ENCODE results near the gene CRIP1.

Gene CRIP1

DNA sequence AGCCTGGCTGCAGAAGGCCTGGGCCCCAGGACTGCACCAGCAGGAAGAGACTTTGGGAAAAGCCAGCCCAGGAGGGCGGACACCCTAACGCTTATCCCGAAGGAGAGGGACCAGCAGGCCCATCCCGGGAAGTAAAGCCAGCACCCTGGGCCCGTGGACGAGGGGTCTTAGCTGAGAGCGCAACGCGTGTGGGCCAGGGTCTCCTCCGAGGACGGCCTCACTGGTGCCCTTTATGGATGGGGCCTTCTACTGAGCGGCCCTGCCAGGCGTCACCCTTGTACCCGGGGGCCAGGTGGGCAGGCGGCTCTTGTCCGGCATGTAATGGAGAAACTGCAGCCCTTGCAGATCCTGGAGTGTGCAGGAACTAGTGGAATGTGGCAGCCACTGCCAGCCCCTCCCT, 18.4 kb downstream of the CRIP1 start:
- no peak for DNase-seq (ENCODE audit: low spot score)

DNA sequence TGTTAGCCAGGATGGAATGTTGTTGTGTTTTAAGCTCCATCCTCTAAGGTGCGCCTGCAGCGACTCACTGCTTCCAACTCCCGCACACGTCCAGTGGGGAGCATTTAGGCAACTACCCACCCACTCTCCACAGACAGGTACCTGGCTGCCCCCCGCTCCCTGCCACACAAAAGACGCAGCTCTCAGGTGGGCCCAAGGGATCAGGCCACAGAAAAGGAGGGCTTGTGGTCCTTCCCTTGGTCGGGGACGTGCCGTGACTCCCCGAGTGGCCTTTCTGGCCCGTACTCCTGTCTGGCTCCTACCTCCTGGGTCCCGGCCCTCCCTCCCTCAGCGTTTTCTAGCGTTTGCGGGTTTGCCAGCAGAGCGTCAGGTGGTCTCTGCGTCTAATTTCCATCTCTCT, 20.6 kb downstream of the CRIP1 start:
- DNase-seq (ENCODE audit: low spot score): no peak

DNA sequence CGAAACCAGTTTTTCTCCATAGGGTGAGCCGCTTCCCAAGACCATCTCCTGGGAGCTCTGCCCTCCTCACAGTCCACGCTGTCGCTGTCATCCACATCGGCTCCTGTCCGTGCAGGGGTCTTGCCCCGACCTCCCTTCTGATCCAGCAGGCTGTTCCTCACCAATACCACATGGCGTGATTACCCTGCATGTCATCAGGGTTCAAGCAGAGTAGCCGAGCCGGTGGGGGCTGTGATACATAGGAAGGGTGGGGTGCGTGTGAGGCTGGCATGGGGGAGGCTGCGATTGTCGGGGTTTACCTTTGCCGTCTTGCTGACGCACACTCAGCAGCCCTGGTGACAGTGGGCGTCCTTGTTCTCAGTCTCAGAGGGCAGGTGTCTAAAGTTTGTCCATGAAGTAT, 21.4 kb downstream of the CRIP1 start:
- no peak for DNase-seq (ENCODE audit: low spot score)

DNA sequence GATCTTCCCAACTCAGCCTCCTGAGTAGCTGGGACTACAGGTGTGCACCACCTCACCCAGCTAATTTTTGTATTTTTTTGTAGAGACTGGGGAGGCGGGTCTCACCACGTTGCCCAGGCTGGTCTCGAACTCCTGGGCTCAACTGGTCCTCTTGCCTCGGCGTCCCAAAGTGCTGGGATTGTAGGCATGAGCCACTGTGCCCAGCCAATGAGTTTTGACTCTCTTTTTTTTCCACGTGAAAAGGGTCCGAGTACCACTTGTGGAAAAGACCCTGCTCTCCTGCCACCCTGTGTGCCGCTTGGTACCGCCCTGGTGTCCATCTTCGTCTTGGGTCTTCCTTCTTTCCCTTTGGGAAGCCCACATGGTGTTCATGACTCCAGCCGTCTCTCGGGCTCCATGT, 21.9 kb downstream of the CRIP1 start:
- no peak for DNase-seq (ENCODE audit: low spot score)

DNA sequence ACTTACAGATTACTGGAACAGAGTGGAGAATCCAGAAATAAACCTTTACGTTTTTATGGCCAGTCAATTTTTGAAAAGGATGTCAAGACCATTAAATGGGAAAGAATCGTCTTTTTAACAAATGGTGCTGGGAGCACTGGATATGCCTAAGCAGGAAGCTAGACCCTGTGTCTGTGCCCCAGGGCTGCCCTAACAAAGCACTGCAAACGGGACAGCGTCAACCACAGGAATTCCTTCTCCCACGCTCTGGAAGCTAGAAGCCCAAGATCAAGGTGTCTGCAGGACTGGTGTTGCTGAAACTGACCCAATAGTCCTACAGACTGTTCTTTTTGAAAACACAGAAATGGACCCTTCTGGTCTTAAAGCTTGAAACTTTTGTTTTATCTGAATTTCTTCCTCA, 30.4 kb downstream of the CRIP1 start:
- DNase-seq (ENCODE audit: low spot score): no peak

DNA sequence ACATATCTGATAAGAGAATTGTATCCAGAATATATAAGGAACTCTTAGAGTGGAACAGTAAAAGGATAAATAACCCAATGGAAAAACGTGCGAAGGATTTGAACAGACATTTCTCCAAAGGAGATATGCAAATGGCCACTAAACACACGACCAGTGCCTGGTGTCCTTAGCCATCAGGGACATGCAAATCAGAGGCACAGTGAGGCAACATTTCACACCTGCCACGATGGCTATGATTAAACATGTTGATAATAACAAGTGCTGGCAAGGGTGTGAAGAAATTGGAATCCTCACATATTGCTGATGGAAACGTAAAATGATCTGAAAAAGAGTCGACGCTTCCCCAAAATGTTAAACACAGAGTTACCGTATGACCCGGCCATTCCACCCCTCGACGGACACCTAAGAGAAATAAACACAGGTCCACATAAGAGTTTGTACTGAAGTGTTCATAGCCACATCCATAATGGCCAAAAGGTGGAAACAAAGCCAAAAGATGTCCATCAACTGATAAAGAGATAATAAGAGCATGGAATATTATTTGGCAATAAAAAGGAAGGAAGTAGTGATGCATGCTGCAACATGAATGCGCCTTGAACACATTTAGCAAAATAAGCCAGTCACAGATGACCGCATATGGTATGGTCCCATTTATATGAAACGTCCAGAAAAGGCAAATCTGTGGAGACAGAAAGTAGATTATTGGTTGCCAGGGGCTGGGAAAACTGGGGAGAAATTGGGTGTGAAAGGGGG, 33.4 kb downstream of the CRIP1 start:
- DNase-seq (ENCODE audit: low spot score): no peak

DNA sequence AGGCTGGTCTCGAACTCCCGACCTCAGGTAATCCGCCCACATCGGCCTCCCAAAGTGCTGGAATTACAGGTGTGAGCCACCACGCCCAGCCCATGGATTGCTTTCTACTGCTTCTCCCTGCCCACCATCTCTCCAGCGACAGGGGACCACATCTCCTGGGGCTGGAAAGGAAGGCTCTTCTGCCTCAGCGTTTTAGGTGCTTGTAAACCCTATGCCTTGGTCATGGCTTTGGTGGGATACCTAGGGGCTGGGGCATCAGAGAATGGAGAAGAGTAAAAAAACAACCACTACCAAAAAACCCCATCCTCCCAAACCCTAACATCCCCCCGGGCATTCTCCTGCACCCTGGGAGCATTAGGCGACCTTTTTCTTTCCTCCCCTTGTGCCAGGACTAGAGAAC, 38.6 kb downstream of the CRIP1 start:
- peak; percentile 17 for DNase-seq (ENCODE audit: low spot score)

DNA sequence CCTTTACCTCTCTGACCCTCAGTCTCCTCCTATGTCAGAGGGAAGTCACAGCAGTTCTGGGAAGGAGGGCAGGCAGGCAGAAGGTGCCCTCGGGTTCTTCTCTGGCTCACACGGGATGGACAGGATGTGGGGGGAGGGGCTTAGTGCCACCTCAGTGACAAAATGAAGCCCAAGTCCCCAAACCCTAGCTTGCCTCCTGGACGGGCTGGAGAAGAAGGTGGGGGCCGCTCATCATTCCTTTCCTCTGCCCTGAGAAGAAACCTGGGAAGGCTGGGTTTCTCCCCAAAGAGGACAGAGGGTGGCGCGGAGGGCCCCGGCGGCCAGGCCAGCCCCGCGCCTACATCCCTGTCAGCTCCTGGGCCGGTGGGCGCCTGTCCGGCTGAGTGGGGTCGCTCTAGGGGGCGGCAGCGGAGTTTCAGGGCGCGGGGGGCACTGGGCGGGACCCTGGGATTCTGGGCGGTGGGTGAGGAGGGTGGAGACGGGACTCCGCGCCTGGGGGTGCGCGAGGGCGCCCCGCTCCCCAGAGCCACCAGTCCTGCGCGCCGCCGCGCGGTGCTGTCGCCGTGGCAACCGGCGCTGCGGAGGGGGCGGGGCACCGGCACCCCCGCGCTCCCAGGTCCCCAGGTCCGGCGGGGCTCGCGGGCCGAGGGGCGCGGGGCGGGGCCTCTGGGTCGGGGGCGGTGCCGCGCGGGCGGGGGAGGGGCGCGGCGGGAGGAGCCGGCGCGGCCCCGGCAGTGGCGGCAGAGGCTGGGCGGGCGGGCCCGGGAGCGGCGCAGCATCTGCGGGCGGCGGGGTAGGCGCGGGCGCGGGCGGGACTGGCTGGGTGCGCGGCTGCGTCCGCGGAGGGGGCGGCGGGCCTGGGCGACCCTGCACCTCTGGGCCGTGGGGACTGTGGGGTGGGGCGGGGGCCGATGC, 39.4 kb downstream of the CRIP1 start, which contains the start of gene TMEM121:
TMEM121 (plus strand) TSS at position 723 of the 915 bp plus-strand sequence. CDS start 2,252 bp downstream, outside the sequence.
- DNase-seq (ENCODE audit: low spot score): peak; percentile 81

DNA sequence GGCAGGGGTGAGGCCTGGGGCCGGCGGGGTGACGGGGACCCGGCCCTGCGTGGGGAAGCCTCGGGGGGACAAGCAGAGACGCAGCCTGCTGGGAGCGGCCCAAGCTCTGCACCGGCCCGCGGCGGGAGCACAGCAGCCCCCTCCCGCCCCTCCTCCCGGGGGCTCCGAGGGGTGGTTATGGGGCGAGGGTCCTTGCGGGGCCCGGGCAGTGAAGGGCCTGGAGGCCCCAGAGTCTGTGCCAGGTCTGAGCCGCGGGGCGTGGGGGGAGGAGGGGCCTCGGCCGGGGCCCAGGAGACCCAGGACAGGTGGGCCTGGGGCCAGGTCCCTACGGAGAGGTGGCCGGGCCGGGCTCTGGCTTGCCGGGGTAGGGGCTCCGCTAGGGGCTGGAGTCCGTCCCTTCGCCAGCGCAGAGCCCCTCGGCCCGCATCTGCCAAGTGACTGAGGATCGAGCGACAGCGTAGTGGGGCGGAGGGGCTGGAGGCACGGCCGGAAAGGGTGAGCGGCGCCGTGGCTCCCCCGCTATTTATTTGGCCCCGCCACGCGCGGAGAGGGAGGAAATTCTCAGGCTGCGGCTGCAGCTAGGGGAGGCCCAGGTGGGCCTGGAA, 40.2 kb downstream of the CRIP1 start:
- DNase-seq (ENCODE audit: low spot score): peak; percentile 42

DNA sequence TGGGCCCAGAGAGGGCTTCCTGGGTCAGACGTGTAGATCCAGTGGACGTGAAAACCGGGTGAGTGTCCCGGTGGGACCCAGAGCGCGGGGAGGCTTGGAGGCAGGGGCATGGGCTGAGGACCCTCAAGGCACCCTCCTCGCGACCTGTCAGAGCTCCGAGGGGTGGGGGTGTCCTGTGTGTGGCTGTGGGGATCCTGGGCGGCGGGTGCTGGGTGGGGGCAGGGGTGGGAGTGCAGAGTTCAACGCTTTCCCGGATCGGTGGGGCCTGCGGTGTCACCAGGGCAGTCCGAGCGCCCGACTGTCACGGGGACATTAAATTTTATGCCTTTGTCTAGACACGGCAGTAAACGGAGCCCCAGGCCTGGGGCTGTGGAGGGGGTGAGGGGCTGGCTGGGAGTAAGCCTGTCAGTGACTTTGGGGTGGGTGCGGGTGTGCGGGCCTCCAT, 40.7 kb downstream of the CRIP1 start:
- DNase-seq (ENCODE audit: low spot score): no peak

DNA sequence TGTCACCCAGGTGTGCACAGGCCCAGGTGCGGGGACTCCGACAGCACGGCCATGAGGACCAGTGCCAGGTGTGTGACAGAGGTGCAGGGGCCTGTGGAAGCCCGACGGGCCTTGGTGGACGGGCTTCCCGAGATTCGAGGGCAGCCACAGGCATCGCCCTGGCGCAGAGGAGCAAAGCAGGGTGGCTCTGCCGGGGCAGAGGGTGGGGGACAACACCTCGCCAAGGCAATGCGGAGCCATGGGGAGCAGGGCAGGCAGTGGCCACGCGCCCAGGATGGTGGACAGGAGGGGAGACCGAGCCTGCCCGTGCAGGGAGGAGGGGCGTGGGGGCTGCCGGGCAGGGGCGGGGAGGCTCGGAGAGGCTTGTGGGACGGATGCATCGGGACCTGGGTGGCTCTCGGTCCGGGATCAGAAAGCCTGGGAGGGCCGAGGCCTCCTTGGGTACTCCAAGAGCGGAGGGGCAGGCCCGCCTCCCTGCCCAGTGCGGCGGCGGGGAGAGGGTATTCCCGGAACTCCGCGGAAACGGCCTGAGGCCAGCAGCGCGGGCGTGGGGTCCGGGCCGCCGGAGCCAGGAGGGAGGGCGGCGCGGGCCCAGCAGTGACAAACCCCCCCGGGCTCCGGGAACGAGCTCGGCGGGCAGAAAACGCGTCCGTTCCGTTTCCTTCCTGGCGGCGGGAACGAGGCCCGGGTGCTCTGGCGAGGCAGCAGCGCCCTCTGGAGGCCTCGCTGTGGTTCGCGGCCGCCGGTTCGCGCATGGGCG, 41.3 kb downstream of the CRIP1 start:
- peak; percentile 97 for DNase-seq (ENCODE audit: low spot score)

DNA sequence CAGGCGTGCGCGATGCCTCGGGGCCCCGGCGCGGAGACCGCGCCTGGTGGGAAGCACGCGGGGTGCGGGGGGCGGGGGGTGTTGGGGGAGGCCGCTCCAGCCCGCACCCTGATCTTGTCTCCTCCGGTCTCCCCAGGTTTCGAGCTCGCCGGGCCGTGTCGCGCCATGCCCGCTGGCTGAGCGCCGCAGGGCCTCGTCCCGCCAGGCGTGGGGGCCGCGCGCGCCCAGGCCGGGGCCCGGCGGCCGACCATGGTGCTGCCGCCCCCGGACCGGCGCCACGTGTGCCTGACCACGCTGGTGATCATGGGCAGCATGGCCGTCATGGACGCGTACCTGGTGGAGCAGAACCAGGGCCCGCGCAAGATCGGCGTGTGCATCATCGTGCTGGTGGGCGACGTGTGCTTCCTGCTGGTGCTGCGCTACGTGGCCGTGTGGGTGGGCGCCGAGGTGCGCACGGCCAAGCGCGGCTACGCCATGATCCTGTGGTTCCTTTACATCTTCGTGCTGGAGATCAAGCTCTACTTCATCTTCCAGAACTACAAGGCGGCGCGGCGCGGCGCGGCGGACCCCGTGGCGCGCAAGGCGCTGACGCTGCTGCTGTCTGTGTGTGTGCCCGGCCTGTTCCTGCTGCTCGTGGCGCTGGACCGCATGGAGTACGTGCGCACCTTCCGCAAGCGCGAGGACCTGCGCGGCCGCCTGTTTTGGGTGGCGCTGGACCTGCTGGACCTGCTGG, 42.1 kb downstream of the CRIP1 start:
- DNase-seq (ENCODE audit: low spot score): no peak

DNA sequence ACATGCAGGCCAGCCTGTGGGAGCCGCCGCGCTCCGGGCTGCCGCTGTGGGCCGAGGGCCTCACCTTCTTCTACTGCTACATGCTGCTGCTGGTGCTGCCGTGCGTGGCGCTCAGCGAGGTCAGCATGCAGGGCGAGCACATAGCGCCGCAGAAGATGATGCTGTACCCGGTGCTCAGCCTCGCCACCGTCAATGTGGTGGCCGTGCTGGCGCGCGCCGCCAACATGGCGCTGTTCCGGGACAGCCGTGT, 42.6 kb downstream of the CRIP1 start:
- DNase-seq (ENCODE audit: low spot score): no peak

DNA sequence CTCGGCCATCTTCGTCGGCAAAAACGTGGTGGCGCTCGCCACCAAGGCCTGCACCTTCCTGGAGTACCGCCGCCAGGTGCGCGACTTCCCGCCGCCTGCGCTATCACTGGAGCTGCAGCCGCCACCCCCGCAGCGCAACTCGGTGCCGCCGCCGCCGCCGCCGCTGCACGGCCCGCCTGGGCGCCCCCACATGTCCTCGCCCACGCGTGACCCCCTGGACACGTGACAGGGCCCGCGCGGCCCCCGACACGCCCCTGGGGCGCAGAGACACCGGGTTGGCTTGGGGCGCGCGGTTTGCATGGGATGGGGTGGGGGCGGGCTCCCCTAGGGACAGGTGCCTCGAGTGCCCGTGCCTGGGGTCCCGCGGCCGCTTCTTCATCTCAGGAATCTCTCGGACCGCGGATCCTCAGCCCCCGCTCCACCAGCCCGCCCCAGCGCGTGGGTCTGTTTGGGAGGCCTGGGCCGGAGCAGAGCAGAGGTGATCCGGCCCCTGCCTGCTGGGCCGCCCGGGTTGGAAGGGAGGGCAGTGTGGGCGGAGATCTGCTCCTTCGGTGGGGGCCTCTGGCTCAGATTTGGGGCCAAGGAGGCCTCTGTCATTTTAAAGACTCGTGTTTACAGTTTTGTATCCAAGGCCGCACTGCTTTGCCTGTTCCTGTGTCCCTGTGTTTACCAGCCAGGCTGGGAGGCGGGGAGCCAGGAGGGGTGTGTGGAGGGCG, 43.0 kb downstream of the CRIP1 start:
- no peak for DNase-seq (ENCODE audit: low spot score)

DNA sequence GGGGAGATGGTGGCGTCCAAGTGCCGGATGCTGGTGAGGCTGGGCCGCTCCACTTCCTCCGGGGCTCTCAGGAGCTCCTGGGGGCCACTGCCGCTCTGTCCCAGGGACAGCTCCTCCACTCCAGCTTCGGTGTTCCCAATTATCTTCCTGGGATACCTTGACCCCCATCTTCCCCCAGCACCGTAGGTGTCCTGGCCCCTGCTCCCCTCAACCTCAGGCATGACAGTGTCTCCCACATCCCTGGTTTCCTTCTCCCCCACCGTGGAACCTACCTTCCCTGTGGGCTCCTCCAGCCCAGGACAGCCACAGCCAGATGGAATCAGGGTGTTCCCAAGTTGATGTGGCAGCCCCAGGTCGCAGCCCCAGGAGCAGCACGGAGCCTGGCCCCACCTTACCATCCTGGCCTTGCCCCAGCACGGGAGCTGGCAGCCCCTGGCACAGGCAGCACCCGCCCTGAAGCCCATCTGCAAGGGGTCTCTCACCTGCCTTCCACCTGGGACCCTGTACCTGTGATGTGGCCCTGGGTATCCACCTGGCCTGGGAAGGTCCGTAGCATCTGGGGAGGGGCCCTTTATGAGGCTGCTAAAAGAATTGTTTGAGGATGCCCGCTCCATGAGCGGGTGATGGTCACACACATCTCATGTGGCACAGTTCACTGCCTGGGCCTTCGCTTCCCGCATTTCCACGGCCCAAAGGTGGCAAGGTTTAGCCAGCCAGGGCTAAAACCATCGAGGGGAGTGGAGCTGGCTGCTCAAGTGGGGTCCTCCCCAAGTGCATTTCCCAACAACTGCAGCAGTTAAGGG, 43.8 kb downstream of the CRIP1 start:
- DNase-seq (ENCODE audit: low spot score): no peak

DNA sequence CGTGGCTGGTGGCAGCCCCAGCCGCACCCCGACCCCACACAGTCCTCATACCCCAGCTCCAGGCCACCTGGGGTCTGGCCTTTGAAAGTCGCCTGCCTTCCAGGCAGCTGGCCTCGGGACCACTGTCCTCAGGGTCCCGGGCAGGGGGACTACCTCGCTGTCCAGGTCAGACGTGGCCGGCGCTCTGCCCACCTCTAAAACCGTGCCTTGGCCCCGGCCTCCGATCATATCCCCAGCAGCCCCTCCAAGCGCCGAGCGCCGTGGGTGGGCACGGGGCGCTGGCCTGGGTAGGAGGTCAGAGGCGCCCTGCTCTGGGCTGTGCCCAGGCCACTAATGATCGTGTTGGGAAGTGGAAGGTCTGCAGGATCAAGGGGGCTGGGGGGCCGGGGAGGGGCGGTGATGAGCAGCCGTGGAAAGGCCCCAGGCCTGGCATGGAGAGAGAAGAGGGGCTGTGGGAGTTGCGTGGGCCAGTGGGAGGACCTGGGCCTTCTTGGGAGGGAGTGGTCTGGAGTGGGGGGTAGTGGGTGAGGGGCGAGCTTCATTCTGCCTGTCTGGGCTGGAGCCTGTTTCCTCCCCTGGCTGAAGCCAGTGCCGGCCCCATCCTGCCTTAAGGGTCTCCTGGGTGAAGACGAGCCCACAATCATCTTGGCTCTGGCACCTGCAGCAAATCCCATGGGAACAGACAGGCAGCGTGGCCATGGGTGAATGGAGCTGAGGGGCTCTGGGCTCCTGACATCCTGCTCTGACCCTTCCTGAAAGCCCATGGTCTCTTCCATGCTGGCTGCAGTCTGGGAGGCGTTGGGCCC, 44.6 kb downstream of the CRIP1 start:
- no peak for DNase-seq (ENCODE audit: low spot score)

DNA sequence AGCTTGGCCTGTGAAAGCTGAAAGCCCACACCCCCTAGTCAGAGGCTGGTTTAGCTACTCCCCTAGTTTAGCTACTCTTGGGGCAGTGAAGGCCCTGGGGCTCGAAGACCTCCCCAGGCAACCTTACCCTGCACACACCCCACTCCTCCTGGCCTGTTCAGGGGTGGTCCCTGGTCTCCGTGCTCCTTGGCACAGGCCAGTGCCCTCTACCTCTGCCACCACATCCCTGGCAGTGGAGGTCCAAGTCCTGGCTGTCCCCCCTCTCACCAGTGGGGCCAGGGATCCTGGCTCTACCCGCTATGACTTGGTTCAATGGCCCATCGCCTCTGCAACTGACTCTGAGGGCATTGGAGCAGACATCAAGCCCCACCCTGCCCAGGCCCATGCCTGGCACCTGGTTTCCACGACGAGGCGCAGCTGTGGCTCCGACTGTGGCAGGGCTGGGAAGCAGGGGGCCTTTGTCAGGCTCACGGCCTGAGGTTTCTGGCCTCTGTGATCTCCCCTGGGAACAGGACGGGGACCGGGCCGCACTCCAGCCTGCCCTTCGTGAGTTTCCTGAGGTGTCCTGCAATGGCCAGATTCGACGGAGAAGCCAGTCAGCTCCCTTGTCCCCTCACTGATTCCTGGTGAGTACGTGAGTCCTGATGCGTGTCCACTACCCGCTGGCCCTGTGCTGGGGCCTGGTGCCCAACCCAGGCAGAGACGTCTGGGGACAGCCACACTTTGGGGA, 45.4 kb downstream of the CRIP1 start:
- DNase-seq (ENCODE audit: low spot score): no peak

DNA sequence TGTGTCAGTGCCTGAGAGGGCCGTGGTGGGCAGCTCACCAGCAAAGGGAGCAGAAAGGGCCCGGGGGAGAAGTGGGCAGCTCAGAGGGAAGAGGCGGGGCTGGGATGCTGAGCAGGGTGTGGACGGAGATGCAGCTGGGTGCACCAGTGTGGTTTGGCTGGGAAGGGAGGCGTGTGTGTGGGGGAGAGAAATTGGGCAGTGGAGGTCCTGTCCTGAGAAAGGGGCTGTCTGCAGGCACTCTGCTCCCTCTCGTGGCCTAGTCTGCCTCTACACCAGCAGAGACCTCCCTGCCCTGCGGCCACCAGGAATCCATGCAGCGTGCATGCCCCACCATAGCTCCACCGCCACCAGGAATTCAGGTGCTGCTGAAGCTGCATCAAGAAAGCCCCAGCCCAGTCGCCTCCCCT, 46.1 kb downstream of the CRIP1 start:
- peak; percentile 65 for DNase-seq (ENCODE audit: low spot score)

DNA sequence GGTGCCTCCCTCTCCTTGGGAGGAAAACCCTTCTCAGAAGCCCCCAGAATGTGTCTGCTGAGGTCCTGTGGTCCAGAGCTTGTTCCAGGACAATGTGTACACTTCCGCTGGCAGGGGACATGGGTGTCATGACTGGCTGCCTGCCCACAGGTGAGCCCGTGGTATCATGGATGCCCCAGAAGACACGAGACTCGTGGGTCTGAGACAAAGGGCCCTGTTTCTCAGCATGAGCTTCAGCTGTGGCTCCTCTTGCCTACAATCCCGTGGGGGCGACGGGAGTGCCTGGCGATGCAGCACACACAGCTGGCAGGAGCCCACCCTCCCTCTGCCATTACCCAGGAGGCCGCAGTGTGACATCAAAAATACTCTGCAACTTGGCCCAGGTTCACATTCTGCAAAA, 46.7 kb downstream of the CRIP1 start:
- no peak for DNase-seq (ENCODE audit: low spot score)

Data from GM03348 (cell line).